CD14-positive monocyte (primary cell): Measurements from ENCODE around the gene DGKA. TPM values are rescaled to one million over a fixed set of nuclear protein-coding genes. Genes with fewer than 3 reads are reported as not detected.
A peak's percentile ranks its signal among the peaks of the same experiment; 100 is the strongest.

Source experiments
- DNase-seq, 3 donors: peaks; one replicate each; pipeline ENCODE4 v3.0.0-alpha.2; 2011 to 2022
- H2AFZ ChIP-seq: 2 replicates; pipeline ENCODE4 v1.6.0; 2012; ENCODE audit warnings: mild to moderate bottlenecking, low read depth, low read length, inconsistent platforms; ENCODE audit not compliant: insufficient read depth, poor library complexity, severe bottlenecking
- H3K27ac ChIP-seq, 2 donors: 1 replicate in 1 of 2; 2 replicates in 1 of 2; pipeline ENCODE4 v1.5.1; 2012 to 2013; ENCODE audit warnings: low read length in 2 of 2, control low read depth in 1 of 2, inconsistent platforms in 1 of 2, low read depth in 1 of 2, mild to moderate bottlenecking in 1 of 2
- H3K27me3 ChIP-seq, 2 donors: one replicate each; pipeline versions ENCODE4 v1.6.0 to v1.6.1; 2011 to 2013; ENCODE audit warnings: low read length in 2 of 2; ENCODE audit not compliant: control insufficient read depth in 2 of 2, insufficient read depth in 2 of 2
- H3K36me3 ChIP-seq, 2 donors: replicated peaks in 1 of 2; 1 replicate in 1 of 2; 2 replicates in 1 of 2; pipeline versions ENCODE4 v1.5.1 to v1.6.1; 2012 to 2013; ENCODE audit warnings: low read length in 2 of 2, control low read depth in 1 of 2, inconsistent platforms in 1 of 2, mild to moderate bottlenecking in 1 of 2; ENCODE audit not compliant: insufficient read depth in 2 of 2, control insufficient read depth in 1 of 2
- H3K4me1 ChIP-seq, 2 donors: 1 replicate in 1 of 2; 2 replicates in 1 of 2; pipeline versions ENCODE4 v1.5.1 to v1.6.1; 2012 to 2013; ENCODE audit warnings: low read length in 2 of 2, control low read depth in 1 of 2, inconsistent platforms in 1 of 2, mild to moderate bottlenecking in 1 of 2, moderate library complexity in 1 of 2; ENCODE audit not compliant: insufficient read depth in 2 of 2, control insufficient read depth in 1 of 2
- H3K4me2 ChIP-seq: replicated peaks from 2 replicates; pipeline ENCODE3; 2012; ENCODE audit warnings: low read length, moderate library complexity, mild to moderate bottlenecking; ENCODE audit not compliant: poor library complexity, severe bottlenecking; ENCODE audit errors: extremely low read depth
- H3K4me3 ChIP-seq, 3 experiments: fragments of 200-600 bp in 1 of 3; sonication (generic) in 1 of 3; replicated peaks in 1 of 3; 1 replicate in 2 of 3; 2 replicates in 1 of 3; pipeline ENCODE4 v1.5.1; 2011 to 2013; ENCODE audit warnings: low read length in 3 of 3, mild to moderate bottlenecking in 3 of 3, control low read depth in 2 of 3, low read depth in 2 of 3, inconsistent platforms in 1 of 3, moderate library complexity in 1 of 3
- H3K79me2 ChIP-seq: 2 replicates; pipeline ENCODE4 v1.6.0; 2012; ENCODE audit warnings: mild to moderate bottlenecking, control low read depth, inconsistent platforms, low read length, moderate library complexity; ENCODE audit not compliant: insufficient read depth
- H3K9ac ChIP-seq: 2 replicates; pipeline ENCODE4 v1.6.0; 2017; ENCODE audit warnings: low read length, mild to moderate bottlenecking; ENCODE audit not compliant: insufficient read depth, poor library complexity, severe bottlenecking
- H3K9me3 ChIP-seq, 2 donors: replicated peaks in 1 of 2; 1 replicate in 1 of 2; 2 replicates in 1 of 2; pipeline versions ENCODE4 v1.5.1 to v1.6.1; 2012 to 2013; ENCODE audit warnings: low read length in 2 of 2, control low read depth in 1 of 2; ENCODE audit not compliant: control insufficient read depth in 1 of 2, insufficient read depth in 1 of 2
- H4K20me1 ChIP-seq: 2 replicates; pipeline ENCODE4 v1.6.0; 2012; ENCODE audit warnings: mild to moderate bottlenecking, low read length, control low read depth, moderate library complexity; ENCODE audit not compliant: insufficient read depth
- H3K27ac Mint-ChIP-seq, 7 donors: one replicate each; pipeline ENCODE4 v1.8.0; 2020; ENCODE audit warnings: mild to moderate bottlenecking in 7 of 7, mixed read lengths in 7 of 7, moderate library complexity in 6 of 7, inconsistent platforms in 2 of 7
- H3K27me3 Mint-ChIP-seq, 3 donors: one replicate each; pipeline ENCODE4 v1.8.0; 2021 to 2022; ENCODE audit warnings: low read depth in 3 of 3, mild to moderate bottlenecking in 3 of 3, mixed read lengths in 3 of 3, moderate library complexity in 3 of 3, inconsistent platforms in 1 of 3
- H3K36me3 Mint-ChIP-seq, 2 donors: one replicate each; pipeline ENCODE4 v1.8.0; 2020; ENCODE audit warnings: mixed read lengths in 2 of 2, inconsistent platforms in 1 of 2, mild to moderate bottlenecking in 1 of 2
- H3K4me1 Mint-ChIP-seq: one replicate; pipeline ENCODE4 v1.8.0; 2020; ENCODE audit warnings: mild to moderate bottlenecking, mixed read lengths
- H3K4me3 Mint-ChIP-seq, 2 donors: one replicate each; pipeline ENCODE4 v1.8.0; 2020; ENCODE audit warnings: mild to moderate bottlenecking in 2 of 2, mixed read lengths in 2 of 2, moderate library complexity in 1 of 2
- H3K9me3 Mint-ChIP-seq, 7 donors: one replicate each; pipeline ENCODE4 v1.8.0; 2020 to 2022; ENCODE audit warnings: mixed read lengths in 7 of 7, mild to moderate bottlenecking in 6 of 7, moderate library complexity in 6 of 7, inconsistent platforms in 2 of 7
- CTCF ChIP-seq: fragments of 200-600 bp; IDR thresholded peaks from one replicate; pipeline ENCODE4 v1.8.0; 2022; ENCODE audit warnings: antibody characterized with exemption, mild to moderate bottlenecking
- WGBS: methylation state at CpG from one replicate; pipeline ENCODE4 v1.1.5; 2013; ENCODE audit warnings: missing lambda C conversion rate; ENCODE audit not compliant: insufficient coverage; 5-methylcytosine and 5-hydroxymethylcytosine counted together
- intact Hi-C, 2 donors: fragments of 100-400 bp; cut with micrococcal nuclease; formaldehyde crosslinking; loops; one replicate each; pipeline versions ENCODE4 v1.15.0 to v1.15.1; 2023
- polyA plus RNA-seq, 3 donors: library from polyadenylated mRNA; depleted of rRNA in 1 of 3; unstranded in 2 of 3; stranded (reverse) in 1 of 3; fragments of 300-500 nt in 2 of 3; fragments of >200 nt in 1 of 3; fragmentation: Illumina TruSeq in 2 of 3; gene quantifications; 1 replicate in 2 of 3; 2 replicates in 1 of 3; pipeline ENCODE4 v1.2.3, GENCODE V29; 2012 to 2021

The DGKA gene
- polyA plus RNA-seq, 3 donors: 16.0 to 99.1 (median 21.4) TPM

GRCh38 chr12:55925371-55925770, 5.6 kb upstream of the DGKA start:
- H3K27me3 Mint-ChIP-seq: no peaks in the 10 kb centered on the region
- peaks cover 40% of the 10 kb centered on the region for H3K4me1 Mint-ChIP-seq
- H3K27ac Mint-ChIP-seq: peak overlapping the region in 3 of 7 donors; percentile 33 to 95 (median 51)
- H3K27ac ChIP-seq: no peak overlapping the region
- H3K79me2 ChIP-seq: peaks cover 95% of the 10 kb centered on the region
- no peaks in the 10 kb centered on the region for H3K9me3 ChIP-seq
- intact Hi-C loops: loop anchor here (5.0 kb wide), 3 partner anchors 47 to 188 kb away; partner anchors contain the start of genes ORMDL2 (in 1 of the 2), RAB5B (in 1 of the 2) and SARNP (in 1 of the 2)
- H4K20me1 ChIP-seq: peaks cover 37% of the 10 kb centered on the region
- H3K9ac ChIP-seq: no peak overlapping the region
- 72% methylated on average over 3 of the region's 4 CpGs for WGBS
- no peak overlapping the region for H2AFZ ChIP-seq
- H3K4me1 ChIP-seq: peaks cover 34 to 39% of the 10 kb centered on the region in 2 donors
- no peak overlapping the region for H3K4me2 ChIP-seq
- no peaks in the 10 kb centered on the region for H3K9me3 Mint-ChIP-seq
- TF ChIP-seq CTCF: no peak
- DNase-seq: no peak
- H3K36me3 Mint-ChIP-seq: peaks cover 20 to 31% of the 10 kb centered on the region in 2 donors
- H3K4me3 ChIP-seq: no peak overlapping the region
- peaks cover 6 to 21% of the 10 kb centered on the region in 2 donors for H3K36me3 ChIP-seq
- H3K4me3 Mint-ChIP-seq: no peak overlapping the region
- H3K27me3 ChIP-seq: no peaks in the 10 kb centered on the region

- no peak for TF ChIP-seq CTCF
- H4K20me1 ChIP-seq: peaks cover 30% of the 10 kb centered on the region
- peak overlapping the region; percentile 83 for H3K4me2 ChIP-seq
- intact Hi-C loops: loop anchor here (2.0 to 5.0 kb wide), 5 partner anchors 46 to 189 kb away; partner anchors contain the start of genes DNAJC14 (in 1 of the 2), ORMDL2 (in 1 of the 2), RAB5B (in 1 of the 2) and SARNP (in 1 of the 2)
- Mint-ChIP-seq H3K4me1 (peaks cover 48% of the 10 kb centered on the region), H3K27me3 (peaks cover 0 to 2% (median 0%) of the 10 kb centered on the region in 3 donors), H3K27ac (peak overlapping the region; percentile 95 to 99 (median 97)), H3K9me3 (no peaks in the 10 kb centered on the region), H3K36me3 (peaks cover 18 to 31% of the 10 kb centered on the region in 2 donors), H3K4me3 (peak overlapping the region; percentile 96 to 98)
- peaks cover 95% of the 10 kb centered on the region for H3K79me2 ChIP-seq
- H3K27me3 ChIP-seq: no peaks in the 10 kb centered on the region
- peaks cover 41 to 46% of the 10 kb centered on the region in 2 donors for H3K4me1 ChIP-seq
- peaks cover 3 to 20% of the 10 kb centered on the region in 2 donors for H3K36me3 ChIP-seq
- WGBS: 0% methylated on average over 3 of the region's 10 CpGs
- no peak for DNase-seq
- peak overlapping the region; percentile 77 for H2AFZ ChIP-seq
- peak overlapping the region; percentile 65 to 93 (median 91) for H3K4me3 ChIP-seq
- no peaks in the 10 kb centered on the region for H3K9me3 ChIP-seq
- peak overlapping the region; percentile 85 to 92 for H3K27ac ChIP-seq
- H3K9ac ChIP-seq: peak overlapping the region; percentile 85
Observed at GRCh38 chr12:55925870-55926737, 4.9 kb upstream of the DGKA start.
